Heart left ventricle (tissue), 16 donors: ENCODE data around the gene NRSN2. TPM values are rescaled to one million over a fixed set of nuclear protein-coding genes. Genes with fewer than 3 reads are reported as not detected.
"Not testable (repeated sequence)": the region's sequence is repeated elsewhere in the genome, so short reads cannot be mapped to it uniquely, and the experiment has no call there.

Experiments used
- ATAC-seq, 4 donors: fragments of 200-7000 bp; cut with Tn5 transposase; one replicate each; pipeline ENCODE4 v1.9.1; 2020 to 2022; ENCODE audit warnings: moderate library complexity in 4 of 4, mild to moderate bottlenecking in 3 of 4, moderate number of reproducible peaks in 1 of 4
- DNase-seq, 5 donors: peaks; one replicate each; pipeline ENCODE4 v3.0.0-alpha.2; 2020
- H3K27ac ChIP-seq, 12 donors: fragments of 200-600 bp; sonication (generic) in 4 of 12; one replicate each; pipeline versions ENCODE4 v1.5.0 to v1.8.0; 2016 to 2022; ENCODE audit warnings: mild to moderate bottlenecking in 2 of 12
- H3K27me3 ChIP-seq, 9 donors: fragments of 200-600 bp; sonication (generic) in 2 of 9; one replicate each; pipeline versions ENCODE4 v1.5.1 to v1.8.0; 2016 to 2022; ENCODE audit warnings: mild to moderate bottlenecking in 3 of 9
- H3K36me3 ChIP-seq, 9 donors: fragments of 200-600 bp; sonication (generic) in 2 of 9; one replicate each; pipeline versions ENCODE4 v1.5.0 to v1.8.0; 2018 to 2022; ENCODE audit warnings: mild to moderate bottlenecking in 2 of 9
- H3K4me1 ChIP-seq, 12 donors: fragments of 200-600 bp; sonication (generic) in 4 of 12; one replicate each; pipeline versions ENCODE4 v1.5.0 to v1.8.0; 2016 to 2022; ENCODE audit warnings: mild to moderate bottlenecking in 3 of 12
- H3K4me3 ChIP-seq, 12 donors: fragments of 200-600 bp; sonication (generic) in 4 of 12; one replicate each; pipeline versions ENCODE4 v1.5.0 to v1.8.0; 2017 to 2022; ENCODE audit warnings: mild to moderate bottlenecking in 9 of 12, moderate library complexity in 4 of 12
- H3K9me3 ChIP-seq, 12 donors: fragments of 200-600 bp; sonication (generic) in 4 of 12; one replicate each; pipeline versions ENCODE4 v1.5.0 to v1.8.0; 2016 to 2022; ENCODE audit warnings: mild to moderate bottlenecking in 1 of 12
- CTCF ChIP-seq, 12 donors: fragments of 200-600 bp; sonication (generic) in 4 of 12; IDR thresholded peaks; one replicate each; pipeline versions ENCODE4 v1.5.0 to v1.8.0; 2018 to 2022; ENCODE audit warnings: antibody characterized with exemption in 12 of 12, mild to moderate bottlenecking in 5 of 12
- POLR2A ChIP-seq, 2 donors: fragments of 450-650 bp; IDR thresholded peaks; one replicate each; pipeline ENCODE4 v1.6.1; 2017; ENCODE audit warnings: antibody characterized with exemption in 2 of 2, mild to moderate bottlenecking in 2 of 2, moderate library complexity in 2 of 2
- WGBS, 4 donors: extraction: QIAGEN DNeasy Blood & Tissue Kit in 2 of 4; methylation state at CpG; one replicate each; pipeline versions ENCODE4 v1.1.5 to v1.1.7; 2013 to 2018; 5-methylcytosine and 5-hydroxymethylcytosine counted together
- intact Hi-C, 10 donors: fragments of 100-400 bp; cut with DNase I; formaldehyde crosslinking; loops; one replicate each; pipeline versions ENCODE4 v1.11.1 to v1.14.2; 2022
- polyA plus RNA-seq, 2 donors: library from polyadenylated mRNA; stranded (reverse); fragments of 200-250 nt; gene quantifications; one replicate each; pipeline ENCODE4 v1.2.3, GENCODE V29; 2013
- total RNA-seq, 9 donors: library from RNA; depleted of rRNA in 2 of 9; stranded (reverse); fragments of >200 nt in 2 of 9; fragmentation: NEBNext Ultra II Directional in 3 of 9; extraction: Animal tissue kit (Norgen Biotek cat#: 25700) in 3 of 9; gene quantifications; one replicate each; pipeline versions ENCODE4 v1.1.0 to v1.2.4, GENCODE V29; 2016 to 2023
- donor health status: ischemic (EF 13 %, LVEDD 7.1; RV severe dilation, severe dysfunction).
- donor health status: healthy with polysubstance abuse.
- donor health status: DM: no; HTN: yes; CAD: no.
- donor health status: DM: no; HTN: no; CAD: no.
- donor health status: ischemic (EF 25% LVEDD 6.9; RV normal size, moderate dysfunction).
- donor health status: ischemic (EF 25% LVEDD 5.7; RV mildly dilated, moderate dysfunction).
- donor health status: healthy.
- donor health status: DM: yes; HTN: yes; CAD: no.
- donor health status: ischemic (EF 35%, LVEDD 5.7; RV mildly dilated, moderate dysfunction).
- donor health status: nonischemic (EF 11% LVEDD 7.7; RV severe dilation, severe dysfunction).
- donor health status: DM: yes; HTN: yes; CAD: no.
- donor health status: PGD.
- donor health status: ischemic (EF 29% LVEDD 5.4; RV normal size, mild dysfunction).
- donor health status: nonischemic (EF 23%, LVEDD 6.1; RV moderate dilation, normal function).

Gene NRSN2
- total and polyA plus RNA-seq, 11 donors = 13.8 to 49.5 (median 28.1) TPM

GRCh38 chr20:329851-330232 lies 17.1 kb upstream of the NRSN2 start:
- DNase-seq = no peak
- TF ChIP-seq CTCF (IDR thresholded peaks at IDR 0.05) (no peak), POLR2A (IDR thresholded peaks at IDR 0.05) (no peak)
- no peak for ATAC-seq
- intact Hi-C loops = loop anchor here in 9 of 10 donors (5.0 to 10.0 kb wide), 6 partner anchors 33 to 125 kb away; partner anchors contain the start of gene ZCCHC3 (in 1 of the 9)
- H3K27ac ChIP-seq = peak overlapping the region in 3 of 12 donors; percentile 5 to 94 (median 7)
- H3K4me3 ChIP-seq = no peak overlapping the region
- H3K27me3 ChIP-seq = peaks cover 0 to 5% (median 0%) of the 10 kb centered on the region in 9 donors
- WGBS, 4 donors = 79 to 87% (median 83%) methylated on average over 4 of the region's 4 CpGs
- peaks cover 0 to 38% (median 17%) of the 10 kb centered on the region in 12 donors for H3K4me1 ChIP-seq
- H3K36me3 ChIP-seq = peaks cover 0 to 6% (median 0%) of the 10 kb centered on the region in 9 donors
- H3K9me3 ChIP-seq = no peaks in the 10 kb centered on the region

GRCh38 chr20:330233-331149 lies 16.4 kb upstream of the NRSN2 start:
- Histone ChIP-seq H3K27ac (peak overlapping the region in 2 of 12 donors; percentile 5 to 94), H3K36me3 (peaks cover 0 to 6% (median 0%) of the 10 kb centered on the region in 9 donors), H3K4me3 (no peak overlapping the region), H3K4me1 (peaks cover 0 to 37% (median 17%) of the 10 kb centered on the region in 12 donors), H3K9me3 (no peaks in the 10 kb centered on the region), H3K27me3 (peaks cover 0 to 5% (median 0%) of the 10 kb centered on the region in 9 donors)
- 46 to 57% (median 51%) methylated on average over 16 of the region's 16 CpGs for WGBS, 4 donors
- TF ChIP-seq CTCF (IDR thresholded peaks at IDR 0.05) (peak; percentile 76 to 90 (median 86)), POLR2A (IDR thresholded peaks at IDR 0.05) (no peak)
- intact Hi-C loops = loop anchor here in 7 of 10 donors (5.0 to 10.0 kb wide), 6 partner anchors 33 to 126 kb away; partner anchors contain the start of gene ZCCHC3 (in 1 of the 7)
- peak in 4 of 5 donors; percentile 47 to 57 (median 49) for DNase-seq
- peak; percentile 5 to 22 (median 14) for ATAC-seq

GRCh38 chr20:334578-334977 lies 12.3 kb upstream of the NRSN2 start:
- no peak for DNase-seq
- peaks cover 0 to 12% (median 4%) of the 10 kb centered on the region in 12 donors for H3K4me1 ChIP-seq
- H3K36me3 ChIP-seq = peaks cover 0 to 6% (median 0%) of the 10 kb centered on the region in 9 donors
- intact Hi-C loops = loop anchor here in 7 of 10 donors (5.0 to 10.0 kb wide), 6 partner anchors 37 to 130 kb away; partner anchors contain the start of gene ZCCHC3 (in 1 of the 7)
- ATAC-seq = no peak
- no peak overlapping the region for H3K27ac ChIP-seq
- no peaks in the 10 kb centered on the region for H3K27me3 ChIP-seq
- no peak overlapping the region for H3K4me3 ChIP-seq
- WGBS, 4 donors = 93 to 97% (median 96%) methylated on average over 8 of the region's 8 CpGs
- TF ChIP-seq CTCF (IDR thresholded peaks at IDR 0.05) (no peak), POLR2A (IDR thresholded peaks at IDR 0.05) (no peak)
- H3K9me3 ChIP-seq = no peaks in the 10 kb centered on the region

GRCh38 chr20:336040-336439 lies 10.9 kb upstream of the NRSN2 start:
- intact Hi-C loops = loop anchor here in 5 of 10 donors (10.0 kb wide), 2 partner anchors 61 to 131 kb away; no protein-coding TSS in a partner anchor
- H3K27ac ChIP-seq, H3K4me3 ChIP-seq, ATAC-seq, DNase-seq, H3K36me3 ChIP-seq, H3K9me3 ChIP-seq, H3K4me1 ChIP-seq, H3K27me3 ChIP-seq: not testable (repeated sequence)
- WGBS, 4 donors = 90 to 95% (median 94%) methylated on average over 1 of the region's 1 CpG
